NCI-H1436 (cell line): ENCODE measurements around the gene RBM39.

Source experiments
- DNase-seq: peaks from one replicate; lab custom pipeline; 2025; lab: John Stamatoyannopoulos, UW

Gene RBM39

GRCh38 chr20:35674921-35675320 is 67.1 kb downstream of the RBM39 start:
- no peak for DNase-seq

- DNase-seq = no peak
These were observed 68.2 kb downstream of the RBM39 start for GRCh38 chr20:35673884-35674283.

- no peak for DNase-seq
These were observed 72.4 kb downstream of the RBM39 start for GRCh38 chr20:35669681-35670080.

- no peak for DNase-seq
These were observed 72.8 kb downstream of the RBM39 start for GRCh38 chr20:35669221-35669620.

GRCh38 chr20:35665949-35666288 is 76.1 kb downstream of the RBM39 start:
- no peak for DNase-seq

- DNase-seq = peak; percentile 91
These were observed 77.4 kb downstream of the RBM39 start, which contains the start of the genes CPNE1 and RBM12 for GRCh38 chr20:35664466-35665206. Gene CPNE1 (minus strand): TSS chr20:35664900. CDS start chr20:35632923, 31,977 bp downstream. Gene RBM12 (minus strand): TSS chr20:35664900. CDS start chr20:35655322, 9,578 bp downstream.

GRCh38 chr20:35663516-35664465 is 78.3 kb downstream of the RBM39 start:
- peak; percentile 61 for DNase-seq

- no peak for DNase-seq
These were observed 79.5 kb downstream of the RBM39 start for GRCh38 chr20:35662551-35662950.

- no peak for DNase-seq
These were observed 80.2 kb downstream of the RBM39 start for GRCh38 chr20:35661908-35662307.

GRCh38 chr20:35661053-35661452 is 81.0 kb downstream of the RBM39 start:
- DNase-seq = no peak

GRCh38 chr20:35660122-35660937 is 81.7 kb downstream of the RBM39 start:
- DNase-seq = no peak

GRCh38 chr20:35657271-35657670 is 84.8 kb downstream of the RBM39 start:
- DNase-seq = no peak

- DNase-seq = no peak
These were observed 87.6 kb downstream of the RBM39 start for GRCh38 chr20:35654415-35654814.

- no peak for DNase-seq
These were observed 88.2 kb downstream of the RBM39 start for GRCh38 chr20:35653893-35654292.
